ENCODE data around the gene CCSAP.

Gene CCSAP

GRCh38 chr1:229272164-229273158, 70.4 kb downstream of the CCSAP start:
- H3K4me3 ChIP-seq (ENCODE audit: low read length): peak overlapping the region; percentile 56
- H3K4me1 ChIP-seq (ENCODE audit: control insufficient read depth, low read depth, low read length): peaks cover 14% of the 10 kb centered on the region
- H3K27ac ChIP-seq (ENCODE audit: low read length): no peak overlapping the region

GRCh38 chr1:229271448-229272159, 71.2 kb downstream of the CCSAP start:
- H3K4me1 ChIP-seq (ENCODE audit: control insufficient read depth, low read depth, low read length): peaks cover 14% of the 10 kb centered on the region
- no peaks in the 10 kb centered on the region for H3K36me3 ChIP-seq (ENCODE audit: control insufficient read depth, low read depth, low read length)
- no peaks in the 10 kb centered on the region for H3K9me3 ChIP-seq (ENCODE audit: control insufficient read depth, low read depth, low read length)
- peak overlapping the region; percentile 56 for H3K4me3 ChIP-seq (ENCODE audit: low read length)
- peak overlapping the region; percentile 21 for H3K9ac ChIP-seq (ENCODE audit: low read length)
- peaks cover 8% of the 10 kb centered on the region for H3K27me3 ChIP-seq (ENCODE audit: control insufficient read depth, insufficient read depth, low read length)
- no peak overlapping the region for H3K27ac ChIP-seq (ENCODE audit: low read length)

More at GRCh38 chr1:229272164-229273158, 70.4 kb downstream of the CCSAP start:
- Histone ChIP-seq H3K9me3 (ENCODE audit: control insufficient read depth, low read depth, low read length) (no peaks in the 10 kb centered on the region), H3K36me3 (ENCODE audit: control insufficient read depth, low read depth, low read length) (no peaks in the 10 kb centered on the region), H3K27me3 (ENCODE audit: control insufficient read depth, insufficient read depth, low read length) (peaks cover 8% of the 10 kb centered on the region), H3K9ac (ENCODE audit: low read length) (peak overlapping the region; percentile 21)
